Caco-2 (cell line): ENCODE measurements around the gene SOX1. TPM values are rescaled to one million over a fixed set of nuclear protein-coding genes. Genes with fewer than 3 reads are reported as not detected.

ENCODE experiments used
- BruUV-seq: library from RNA; stranded (reverse); fragments of 400-500 nt; replicated peaks from 2 replicates; lab custom pipeline; 2021; lab: Mats Ljungman, UMichigan
- CTCF ChIA-PET: fragments of 300-600 bp; sonication (Branson Sonifier 250); formaldehyde crosslinking; loops from one replicate; lab custom pipeline; 2022; ENCODE audit warnings: antibody characterized with exemption; lab: Charles Lee
- POLR2A ChIA-PET: fragments of 300-600 bp; sonication (Branson Sonifier 250); formaldehyde crosslinking; loops from one replicate; lab custom pipeline; 2022; ENCODE audit warnings: antibody characterized with exemption; lab: Charles Lee
- DNase-seq, 2 experiments: peaks; one replicate each; pipeline versions ENCODE4 v3.0.0 to v3.0.0-alpha.2; 2020 to 2022
- H3K27me3 ChIP-seq: replicated peaks from 2 replicates; pipeline ENCODE4 v1.6.0; 2011; ENCODE audit warnings: low read length; ENCODE audit not compliant: control insufficient read depth, insufficient read depth
- H3K36me3 ChIP-seq: 2 replicates; pipeline ENCODE4 v1.5.1; 2011; ENCODE audit warnings: low read length; ENCODE audit not compliant: control insufficient read depth, insufficient read depth
- H3K4me1 ChIP-seq: fragments of 250-450 bp; sonication (Bioruptor Pico); 2 replicates; pipeline ENCODE4 v1.5.1; 2020; ENCODE audit warnings: mild to moderate bottlenecking
- H3K4me3 ChIP-seq: 2 replicates; pipeline ENCODE4 v1.5.1; 2011; ENCODE audit warnings: low read depth, mild to moderate bottlenecking, control low read depth, low read length
- H3K9me3 ChIP-seq: fragments of 250-450 bp; sonication (Bioruptor Pico); 2 replicates; pipeline ENCODE4 v1.5.1; 2020; ENCODE audit warnings: mild to moderate bottlenecking, moderate library complexity
- H3K27ac Mint-ChIP-seq: one replicate; pipeline ENCODE4 v1.8.0; 2022; ENCODE audit warnings: mixed read lengths; ENCODE audit not compliant: unreplicated experiment
- H3K27me3 Mint-ChIP-seq: one replicate; pipeline ENCODE4 v1.8.0; 2022; ENCODE audit warnings: mixed read lengths; ENCODE audit not compliant: insufficient read depth, unreplicated experiment
- H3K36me3 Mint-ChIP-seq: one replicate; pipeline ENCODE4 v1.8.0; 2022; ENCODE audit warnings: mild to moderate bottlenecking, mixed read lengths; ENCODE audit not compliant: insufficient read depth, unreplicated experiment
- H3K4me1 Mint-ChIP-seq: one replicate; pipeline ENCODE4 v1.8.0; 2022; ENCODE audit warnings: low read depth, mixed read lengths; ENCODE audit not compliant: unreplicated experiment
- H3K4me3 Mint-ChIP-seq: one replicate; pipeline ENCODE4 v1.8.0; 2022; ENCODE audit warnings: mild to moderate bottlenecking, moderate library complexity, mixed read lengths; ENCODE audit not compliant: unreplicated experiment
- H3K9me3 Mint-ChIP-seq: one replicate; pipeline ENCODE4 v1.8.0; 2022; ENCODE audit warnings: mixed read lengths; ENCODE audit not compliant: unreplicated experiment
- intact Hi-C: fragments of 100-400 bp; cut with micrococcal nuclease; formaldehyde crosslinking; loops from one replicate; pipeline ENCODE4 v1.10.0; 2022; ENCODE audit not compliant: unreplicated experiment
- total RNA-seq: library from RNA; stranded (reverse); gene quantifications from 2 replicates; pipeline ENCODE4 v1.2.3, GENCODE V29; 2022
- TF ChIP-seq, protein P1 (sequence below), 2 experiments: fragments of 200-600 bp in 1 of 2; IDR thresholded peaks; 1 replicate in 1 of 2; 2 replicates in 1 of 2; pipeline versions ENCODE4 v1.5.1 to v1.8.0; 2011 to 2022; ENCODE audit warnings: antibody characterized with exemption in 1 of 2, control low read depth in 1 of 2, inconsistent platforms in 1 of 2, low read depth in 1 of 2, low read length in 1 of 2, mild to moderate bottlenecking in 1 of 2, moderate library complexity in 1 of 2; ENCODE audit not compliant: insufficient read depth in 1 of 2, severe bottlenecking in 1 of 2, unreplicated experiment in 1 of 2

Gene SOX1
- total RNA-seq, 1 experiment from 2014 or later, result 1.7 TPM

DNA sequence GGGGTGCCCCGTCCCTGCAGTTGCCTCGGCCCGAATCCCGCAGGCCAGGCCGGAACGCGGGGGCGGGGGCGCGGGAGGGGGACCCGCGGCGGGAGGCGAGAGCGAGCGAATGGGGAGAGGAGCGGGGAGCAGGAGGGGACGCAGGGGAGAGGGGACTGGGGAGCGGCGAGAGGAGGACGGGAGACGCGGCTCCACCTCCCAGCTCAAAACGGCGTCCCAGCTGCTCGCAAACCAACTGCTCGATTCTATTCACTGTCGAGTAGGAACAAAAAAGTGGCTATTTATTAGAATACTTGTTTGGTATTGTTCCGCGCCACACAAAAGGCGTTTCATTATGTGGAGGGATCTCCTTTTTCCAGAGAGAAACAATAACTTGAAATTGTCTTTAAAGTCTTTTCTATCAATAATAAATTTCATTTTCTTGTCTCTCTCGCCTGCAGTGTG, 10.6 kb upstream of the SOX1 start:
- no peak overlapping the region for H3K4me3 ChIP-seq
- BruUV-seq, result no TSS peak
- no peaks in the 10 kb centered on the region for H3K4me1 ChIP-seq
- Mint-ChIP-seq H3K27ac (no peak overlapping the region), H3K9me3 (no peaks in the 10 kb centered on the region), H3K36me3 (no peaks in the 10 kb centered on the region), H3K27me3 (peaks cover 33% of the 10 kb centered on the region), H3K4me3 (no peak overlapping the region), H3K4me1 (no peaks in the 10 kb centered on the region)
- TF ChIP-seq, protein P1, sequence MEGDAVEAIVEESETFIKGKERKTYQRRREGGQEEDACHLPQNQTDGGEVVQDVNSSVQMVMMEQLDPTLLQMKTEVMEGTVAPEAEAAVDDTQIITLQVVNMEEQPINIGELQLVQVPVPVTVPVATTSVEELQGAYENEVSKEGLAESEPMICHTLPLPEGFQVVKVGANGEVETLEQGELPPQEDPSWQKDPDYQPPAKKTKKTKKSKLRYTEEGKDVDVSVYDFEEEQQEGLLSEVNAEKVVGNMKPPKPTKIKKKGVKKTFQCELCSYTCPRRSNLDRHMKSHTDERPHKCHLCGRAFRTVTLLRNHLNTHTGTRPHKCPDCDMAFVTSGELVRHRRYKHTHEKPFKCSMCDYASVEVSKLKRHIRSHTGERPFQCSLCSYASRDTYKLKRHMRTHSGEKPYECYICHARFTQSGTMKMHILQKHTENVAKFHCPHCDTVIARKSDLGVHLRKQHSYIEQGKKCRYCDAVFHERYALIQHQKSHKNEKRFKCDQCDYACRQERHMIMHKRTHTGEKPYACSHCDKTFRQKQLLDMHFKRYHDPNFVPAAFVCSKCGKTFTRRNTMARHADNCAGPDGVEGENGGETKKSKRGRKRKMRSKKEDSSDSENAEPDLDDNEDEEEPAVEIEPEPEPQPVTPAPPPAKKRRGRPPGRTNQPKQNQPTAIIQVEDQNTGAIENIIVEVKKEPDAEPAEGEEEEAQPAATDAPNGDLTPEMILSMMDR (IDR thresholded peaks at IDR 0.05; ENCODE audit: insufficient read depth in 1 of 2, low read depth in 1 of 2, low read length in 1 of 2, severe bottlenecking in 1 of 2, unreplicated experiment in 1 of 2), result no peak
- H3K27me3 ChIP-seq, result no peaks in the 10 kb centered on the region
- no peak for DNase-seq
- ChIA-PET POLR2A (no interaction called here), CTCF (no interaction called here)
- H3K36me3 ChIP-seq, result no peaks in the 10 kb centered on the region
- intact Hi-C loops, result no loop called here
- no peaks in the 10 kb centered on the region for H3K9me3 ChIP-seq

- Histone ChIP-seq H3K27me3 (no peaks in the 10 kb centered on the region), H3K4me1 (no peaks in the 10 kb centered on the region), H3K36me3 (no peaks in the 10 kb centered on the region), H3K4me3 (no peak overlapping the region), H3K9me3 (no peaks in the 10 kb centered on the region)
- no peaks in the 10 kb centered on the region for H3K4me1 Mint-ChIP-seq
- H3K4me3 Mint-ChIP-seq, result no peak overlapping the region
- ChIA-PET CTCF (no interaction called here), POLR2A (no interaction called here)
- no peaks in the 10 kb centered on the region for H3K9me3 Mint-ChIP-seq
- DNase-seq, result no peak
- BruUV-seq, result no TSS peak
- no peaks in the 10 kb centered on the region for H3K36me3 Mint-ChIP-seq
- H3K27ac Mint-ChIP-seq, result no peak overlapping the region
- peaks cover 35% of the 10 kb centered on the region for H3K27me3 Mint-ChIP-seq
- intact Hi-C loops, result no loop called here
- TF ChIP-seq, protein P1 (IDR thresholded peaks at IDR 0.05; ENCODE audit: insufficient read depth in 1 of 2, low read depth in 1 of 2, low read length in 1 of 2, severe bottlenecking in 1 of 2, unreplicated experiment in 1 of 2), result no peak
Measured at GRCh38 chr13:112056739-112057438, 10.1 kb upstream of the SOX1 start.

DNA sequence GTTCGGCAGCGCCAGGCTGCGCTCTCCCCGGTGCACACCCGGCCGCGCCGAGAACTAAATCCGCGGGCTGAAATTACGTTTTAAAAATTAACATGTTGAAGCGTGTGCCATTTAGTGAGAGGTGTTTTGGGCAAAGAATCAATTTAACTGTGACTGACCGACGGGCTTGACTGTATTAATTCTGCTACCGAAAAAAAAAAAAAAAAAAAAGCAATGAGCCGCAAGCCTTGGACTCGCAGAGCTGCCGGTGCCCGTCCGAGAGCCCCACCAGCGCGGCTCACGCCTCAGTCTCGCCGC, 9.6 kb upstream of the SOX1 start:
- Mint-ChIP-seq H3K27ac (no peak overlapping the region), H3K4me1 (no peaks in the 10 kb centered on the region), H3K27me3 (peaks cover 33% of the 10 kb centered on the region), H3K36me3 (no peaks in the 10 kb centered on the region), H3K4me3 (no peak overlapping the region), H3K9me3 (no peaks in the 10 kb centered on the region)
- no peak for DNase-seq
- Histone ChIP-seq H3K4me3 (no peak overlapping the region), H3K36me3 (no peaks in the 10 kb centered on the region), H3K4me1 (no peaks in the 10 kb centered on the region), H3K9me3 (no peaks in the 10 kb centered on the region), H3K27me3 (no peaks in the 10 kb centered on the region)
- no TSS peak for BruUV-seq
- TF ChIP-seq, protein P1 (IDR thresholded peaks at IDR 0.05; ENCODE audit: insufficient read depth in 1 of 2, low read depth in 1 of 2, low read length in 1 of 2, severe bottlenecking in 1 of 2, unreplicated experiment in 1 of 2), result no peak
- CTCF ChIA-PET, result no interaction called here
- intact Hi-C loops, result no loop called here
- POLR2A ChIA-PET, result no interaction called here
